HG02763 (cell line): Measurements from ENCODE around the gene FOXK1.
"Not testable (repeated sequence)": the region's sequence is repeated elsewhere in the genome, so short reads cannot be mapped to it uniquely, and the experiment has no call there.

Experiments
- ATAC-seq: cut with Tn5 transposase; IDR thresholded peaks from one replicate; pipeline ENCODE4 v1.9.1; 2021; ENCODE audit warnings: mild to moderate bottlenecking, moderate library complexity; ENCODE audit not compliant: unreplicated experiment

The FOXK1 gene

DNA sequence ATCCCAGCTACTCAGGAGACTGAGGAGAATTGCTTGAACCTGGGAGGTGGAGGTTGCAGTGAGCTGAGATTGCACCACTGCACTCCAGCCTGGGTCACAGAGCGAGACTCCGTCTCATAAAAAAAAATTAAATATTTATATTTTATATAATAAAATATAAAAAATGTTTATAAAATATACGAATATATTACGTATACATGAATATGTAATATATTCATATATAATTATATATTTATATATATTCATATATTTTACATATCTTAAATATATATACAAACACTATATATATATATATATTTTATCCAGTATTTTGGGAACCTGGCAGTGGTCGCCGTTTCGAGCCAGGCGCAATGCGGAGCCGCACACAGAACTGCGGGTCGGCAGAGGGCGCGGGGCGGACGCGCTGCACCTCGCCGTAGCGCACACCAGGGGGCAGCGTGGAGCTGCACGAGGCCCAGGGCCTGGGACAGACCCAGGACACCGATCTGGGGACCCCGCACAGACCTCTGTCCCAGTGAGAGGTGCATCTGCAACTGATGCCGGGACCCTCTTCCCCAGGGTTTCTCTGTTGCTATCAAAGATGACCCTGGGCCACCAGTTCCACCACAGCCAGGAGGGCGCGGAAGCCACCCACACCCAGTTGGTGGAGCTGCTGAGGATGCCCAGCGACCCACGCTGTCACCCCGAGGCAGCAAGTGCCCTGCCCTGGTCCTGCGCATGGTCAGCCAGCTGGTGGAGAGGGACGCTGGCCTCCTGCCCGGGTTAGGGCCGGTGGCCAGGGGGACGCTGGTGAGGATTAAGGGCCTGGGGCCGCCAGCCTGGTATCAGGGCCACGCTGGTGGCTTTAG lies 116.0 kb downstream of the FOXK1 start:
- ATAC-seq, result no peak

DNA sequence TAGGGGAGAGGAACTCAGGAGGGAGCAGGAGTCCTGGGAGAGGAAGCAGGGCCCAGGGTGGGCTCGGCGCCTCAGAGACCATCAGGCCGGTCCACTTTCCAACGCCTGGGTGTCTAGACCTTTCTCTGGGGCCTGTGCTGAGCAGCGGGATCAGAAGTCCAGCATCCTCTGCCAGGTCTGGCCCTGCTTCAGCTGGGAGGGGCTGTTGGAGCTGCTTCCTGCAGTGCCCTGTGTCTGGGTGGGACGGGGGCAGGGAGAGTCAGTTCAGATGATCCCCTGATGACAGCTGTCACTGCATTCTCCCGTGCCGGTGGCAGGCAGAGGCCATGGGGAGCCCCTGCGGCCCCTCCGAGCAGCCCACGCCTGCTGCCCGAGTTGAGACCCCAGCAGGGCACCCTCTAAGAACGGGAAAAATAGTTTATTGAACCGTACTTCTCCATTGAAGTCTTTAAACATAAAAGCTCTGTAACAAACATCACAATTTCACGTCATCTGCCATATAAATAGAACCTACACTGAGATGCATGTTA lies 116.7 kb downstream of the FOXK1 start:
- no peak for ATAC-seq

DNA sequence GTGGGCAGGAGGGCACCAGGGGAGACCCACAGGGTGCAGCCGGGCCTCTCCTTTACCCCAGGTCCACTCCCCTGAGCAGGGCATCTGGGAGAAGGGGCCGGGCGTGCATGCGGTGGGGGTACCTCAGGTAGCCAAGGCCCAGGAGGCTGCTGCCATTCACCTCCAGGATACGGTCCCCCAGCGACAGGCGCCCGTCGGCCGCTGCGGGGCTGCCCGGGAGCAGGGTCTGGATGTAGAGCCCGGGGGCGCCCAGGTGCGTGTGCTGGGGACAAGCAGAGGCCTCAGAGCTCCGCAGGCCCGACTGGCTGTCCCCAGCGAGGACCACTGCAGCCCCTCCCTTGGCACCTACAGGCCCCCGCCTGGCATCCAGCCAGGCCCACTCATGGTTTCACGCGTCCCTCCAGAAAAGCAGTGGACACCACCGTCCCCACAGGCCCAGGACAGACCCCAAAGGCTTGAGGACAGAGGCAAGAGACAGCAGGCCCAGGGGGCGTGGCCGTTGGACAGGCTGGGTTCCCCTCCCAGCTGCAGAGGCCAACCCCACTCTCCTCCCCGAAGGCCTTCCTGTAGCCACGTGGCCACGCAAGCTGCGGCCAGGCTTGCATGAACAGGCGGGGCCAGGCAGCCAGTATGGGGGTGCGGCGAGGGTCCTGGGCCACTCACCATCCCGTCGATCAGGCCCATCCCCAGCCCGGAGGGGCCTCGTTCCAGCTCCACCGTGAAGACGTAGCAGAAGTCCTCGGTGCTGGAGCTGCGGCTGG lies 117.6 kb downstream of the FOXK1 start:
- no peak for ATAC-seq

DNA sequence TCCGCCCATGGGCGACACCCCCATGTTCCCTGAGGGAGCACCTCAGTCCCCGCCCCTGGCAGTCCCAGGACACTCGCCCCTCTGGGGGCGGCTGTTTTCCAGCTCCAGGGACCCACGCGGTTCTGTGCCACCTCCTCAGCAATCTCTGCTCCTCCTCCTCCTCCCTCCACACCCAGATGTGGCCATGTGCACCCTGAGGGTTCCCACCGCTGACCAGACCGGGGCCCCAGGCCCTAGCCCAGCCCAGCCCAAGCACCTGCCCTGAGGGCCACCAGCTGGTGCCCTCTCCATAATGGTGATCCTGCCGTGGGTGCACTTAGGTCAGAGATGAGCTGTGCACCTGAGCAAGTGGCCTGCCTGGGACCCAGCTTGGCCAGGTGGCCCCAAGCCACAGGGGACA lies 118.4 kb downstream of the FOXK1 start:
- no peak for ATAC-seq

DNA sequence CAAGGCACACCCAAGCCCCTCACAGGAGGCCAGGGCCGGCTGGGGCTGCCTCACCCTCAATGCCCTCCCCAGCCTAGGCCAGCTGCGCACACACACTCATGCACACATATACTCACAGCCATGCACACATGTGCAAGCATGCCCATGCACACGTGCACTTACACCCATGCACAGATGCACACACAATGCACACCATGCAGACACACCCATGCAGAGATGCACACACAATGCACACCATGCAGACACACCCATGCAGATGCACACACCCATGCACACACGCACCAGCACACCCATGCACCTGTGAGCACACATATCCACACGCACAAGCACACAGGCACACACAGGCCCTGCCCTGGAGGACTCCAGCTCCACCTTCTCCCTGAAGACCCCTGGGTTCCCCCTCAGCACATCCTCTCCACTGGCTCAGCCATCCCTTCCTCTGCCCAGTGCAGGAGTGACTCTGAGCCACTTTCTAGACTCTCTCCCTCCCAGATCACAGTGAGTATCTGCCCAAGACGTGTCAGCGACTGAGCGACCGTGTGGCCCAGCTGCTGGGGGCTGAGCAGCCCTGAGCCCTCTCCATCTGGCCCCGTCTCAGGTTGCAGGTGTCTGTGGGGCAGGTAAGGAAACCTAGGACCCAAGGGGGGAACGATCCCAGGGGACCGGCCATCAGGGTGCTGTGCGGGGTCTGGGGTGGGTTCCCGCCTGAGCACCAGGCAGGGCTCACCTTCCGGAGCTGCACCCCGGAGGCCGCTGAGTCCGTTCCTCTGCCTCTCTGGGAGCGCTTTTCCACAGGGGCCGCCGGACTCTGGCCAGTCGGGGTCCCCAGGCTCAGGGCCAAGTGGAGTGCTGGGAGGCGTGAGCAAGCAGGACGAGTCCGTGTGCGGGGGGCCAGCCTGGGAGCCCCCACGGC lies 119.1 kb downstream of the FOXK1 start:
- no peak for ATAC-seq

DNA sequence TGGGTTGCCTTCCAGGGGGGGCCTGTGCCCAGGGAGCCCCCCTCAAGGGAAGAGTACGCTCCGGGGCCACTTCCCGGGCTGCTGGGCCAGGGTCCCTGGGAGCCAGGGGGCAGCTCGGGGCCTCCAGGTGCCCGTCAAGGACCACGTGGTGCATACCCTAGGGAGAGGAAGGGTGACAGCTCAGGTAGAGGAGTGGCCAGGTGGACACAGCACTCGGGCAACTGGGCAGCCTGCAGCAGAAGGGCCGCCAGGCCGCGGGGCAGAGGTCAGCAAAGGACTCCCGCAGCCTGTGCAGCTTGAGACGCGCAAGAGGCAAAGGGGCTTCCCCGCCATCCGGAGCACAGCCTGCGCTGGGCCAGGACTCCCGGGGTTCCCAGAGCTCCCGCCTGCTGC lies 119.7 kb downstream of the FOXK1 start:
- ATAC-seq, result no peak

DNA sequence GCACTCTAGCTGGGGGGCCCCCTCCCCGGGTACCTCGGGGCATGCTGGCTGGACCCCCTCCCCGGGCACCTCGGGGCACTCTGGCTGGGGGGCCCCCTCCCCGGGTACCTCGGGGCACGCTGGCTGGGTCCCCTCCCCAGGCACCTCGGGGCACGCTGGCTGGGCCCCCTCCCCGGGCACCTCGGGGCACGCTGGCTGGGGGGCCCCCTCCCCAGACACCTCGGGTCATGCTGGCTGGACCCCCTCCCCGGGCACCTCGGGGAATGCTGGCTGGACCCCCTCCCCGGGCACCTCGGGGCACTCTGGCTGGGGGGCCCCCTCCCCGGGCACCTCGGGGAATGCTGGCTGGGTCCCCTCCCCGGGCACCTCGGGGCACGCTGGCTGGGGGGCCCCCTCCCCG lies 120.5 kb downstream of the FOXK1 start:
- ATAC-seq, result not testable (repeated sequence)

DNA sequence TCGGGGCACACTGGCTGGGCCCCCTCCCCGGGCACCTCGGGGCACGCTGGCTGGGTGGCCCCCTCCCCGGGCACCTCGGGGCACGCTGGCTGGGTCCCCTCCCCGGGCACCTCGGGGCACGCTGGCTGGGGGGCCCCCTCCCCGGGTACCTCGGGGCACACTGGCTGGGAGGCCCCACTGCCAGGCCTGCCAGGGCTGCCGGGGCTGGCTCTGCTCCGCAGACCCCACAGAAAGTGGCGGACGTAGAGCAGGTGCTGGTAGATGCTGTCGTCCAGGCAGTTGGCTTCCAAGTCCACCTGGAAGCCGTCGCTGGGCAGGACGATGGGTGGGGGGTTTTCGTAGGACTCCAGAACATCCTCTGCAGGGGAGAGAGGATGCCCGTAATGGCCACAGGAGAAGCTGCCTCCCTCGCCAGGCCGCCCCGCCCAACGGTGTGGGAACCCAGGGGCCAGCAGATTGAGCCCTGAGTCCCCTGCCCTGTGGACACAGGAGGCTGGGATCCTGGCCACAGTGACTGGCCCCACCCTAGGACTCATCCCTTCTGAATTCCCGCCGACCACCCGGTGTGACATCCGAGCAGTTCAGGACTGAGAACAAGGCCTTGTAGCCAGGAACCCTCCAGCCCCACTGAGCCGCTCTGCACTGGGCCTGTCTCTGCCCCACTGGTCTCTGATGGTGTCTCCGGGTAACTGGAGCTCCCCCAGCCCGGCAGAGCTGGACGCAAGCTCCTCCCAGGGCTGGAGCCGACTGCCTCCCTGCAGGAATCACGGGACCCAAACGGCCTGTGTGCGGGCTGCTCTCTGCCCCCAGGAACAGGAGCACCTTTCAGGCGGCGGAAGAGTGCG lies 121.5 kb downstream of the FOXK1 start:
- ATAC-seq, result no peak

DNA sequence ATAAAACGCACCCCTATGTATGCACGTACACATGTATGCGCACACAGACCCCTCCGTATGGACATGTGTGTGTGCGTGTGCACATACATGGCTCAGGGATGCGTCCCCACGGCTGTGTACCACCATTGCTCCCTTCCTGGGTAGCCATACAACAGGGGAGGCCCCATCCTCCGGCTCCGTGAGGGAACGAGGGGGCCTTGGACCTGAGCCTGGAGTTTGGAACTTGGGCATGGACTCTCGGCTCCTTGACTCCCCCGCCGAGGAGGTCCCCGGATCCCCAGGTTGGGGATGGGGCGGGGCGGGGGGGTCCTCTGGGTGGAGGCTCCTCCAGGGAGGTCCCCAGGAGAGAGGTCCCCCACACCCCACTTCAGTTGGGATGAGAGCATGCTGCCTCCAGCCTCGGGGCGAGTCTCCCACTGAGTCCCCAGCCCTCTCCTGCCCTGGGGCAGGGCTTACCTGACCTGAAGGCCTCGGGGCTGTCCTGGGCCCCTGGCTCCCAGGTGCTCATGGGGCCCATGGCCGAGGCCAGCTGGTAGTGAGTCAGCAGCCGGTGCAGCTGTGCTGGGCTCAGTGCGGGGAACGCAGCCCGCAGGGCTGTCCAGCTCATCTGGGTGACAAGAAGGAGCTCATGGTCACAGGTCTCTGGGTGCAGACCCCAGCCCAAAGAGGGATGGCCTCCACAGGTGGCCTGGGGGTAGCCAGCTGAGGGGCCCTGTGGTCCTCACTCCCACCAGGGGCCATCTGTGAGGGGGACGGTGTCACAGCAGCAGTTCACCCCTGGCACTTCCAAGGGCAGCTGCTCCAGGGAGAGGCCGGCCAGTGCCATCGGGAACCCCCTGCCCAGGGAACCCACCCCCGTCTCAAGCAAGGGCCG lies 123.3 kb downstream of the FOXK1 start:
- ATAC-seq, result no peak

DNA sequence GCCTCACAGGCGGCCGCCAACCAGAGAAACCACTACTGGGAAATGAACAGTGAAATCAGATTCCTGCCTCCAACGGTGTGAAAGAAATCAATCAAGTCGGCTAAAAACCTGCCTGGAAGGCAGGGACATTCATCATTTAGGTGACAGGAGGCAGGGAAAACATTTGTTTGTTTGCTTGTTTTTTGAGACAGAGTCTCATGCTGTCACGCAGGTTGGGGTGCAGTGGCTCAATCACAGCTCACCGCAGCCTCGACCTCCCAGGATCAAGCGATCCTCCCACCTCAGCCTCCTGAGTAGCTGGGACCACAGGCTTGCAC lies 123.8 kb downstream of the FOXK1 start:
- no peak for ATAC-seq

DNA sequence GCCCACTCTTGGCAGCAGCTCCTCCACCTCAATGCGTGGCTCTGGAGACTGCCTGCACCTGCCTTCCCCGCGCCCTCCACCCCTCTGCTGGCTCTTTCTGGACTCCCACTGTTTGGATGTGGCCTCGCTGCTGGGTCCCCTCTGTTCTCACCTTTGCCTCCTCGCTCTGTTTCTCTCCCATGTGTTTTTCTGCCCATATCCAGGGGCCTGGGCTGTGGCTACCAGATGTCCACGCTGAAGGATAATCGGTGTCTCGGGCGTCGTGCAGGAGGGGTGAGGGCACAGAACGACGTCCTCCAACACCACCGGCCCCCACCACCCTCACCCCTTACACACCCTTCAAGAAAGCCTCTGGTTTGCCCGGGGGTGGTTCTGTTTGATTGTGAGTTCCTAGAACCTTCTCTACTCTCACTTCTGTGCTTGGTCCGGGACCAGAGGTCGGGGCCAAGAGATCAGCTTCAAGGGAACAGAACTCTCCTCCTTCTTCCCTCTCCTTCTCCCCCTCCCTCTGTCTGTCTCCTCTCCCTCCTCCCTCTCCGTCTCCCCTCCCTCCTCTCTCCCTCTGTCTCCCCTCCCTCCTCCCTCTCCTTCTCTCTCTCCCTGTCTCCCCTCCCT lies 125.0 kb downstream of the FOXK1 start:
- no peak for ATAC-seq

DNA sequence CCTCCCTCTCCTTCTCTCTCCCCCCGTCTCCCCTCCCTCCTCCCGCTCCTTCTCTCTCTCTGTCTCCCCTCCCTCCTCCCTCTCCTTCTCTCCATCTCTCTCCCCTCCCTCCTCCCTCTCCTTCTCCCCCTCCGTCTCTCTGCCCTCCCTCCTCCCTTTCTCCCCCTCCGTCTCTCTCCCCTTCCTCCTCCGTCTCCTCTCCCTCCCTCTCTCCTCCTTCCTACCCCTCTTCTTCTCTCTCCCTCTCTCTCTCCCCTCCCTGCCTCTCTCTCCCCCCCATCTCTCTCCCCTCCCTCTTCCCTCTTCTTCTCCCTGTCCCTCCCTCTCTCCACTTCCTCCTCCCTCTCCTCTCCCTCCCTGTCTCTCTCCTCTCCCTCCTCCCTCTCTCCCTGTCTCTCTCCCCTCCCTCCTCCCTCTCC lies 125.5 kb downstream of the FOXK1 start:
- no peak for ATAC-seq

DNA sequence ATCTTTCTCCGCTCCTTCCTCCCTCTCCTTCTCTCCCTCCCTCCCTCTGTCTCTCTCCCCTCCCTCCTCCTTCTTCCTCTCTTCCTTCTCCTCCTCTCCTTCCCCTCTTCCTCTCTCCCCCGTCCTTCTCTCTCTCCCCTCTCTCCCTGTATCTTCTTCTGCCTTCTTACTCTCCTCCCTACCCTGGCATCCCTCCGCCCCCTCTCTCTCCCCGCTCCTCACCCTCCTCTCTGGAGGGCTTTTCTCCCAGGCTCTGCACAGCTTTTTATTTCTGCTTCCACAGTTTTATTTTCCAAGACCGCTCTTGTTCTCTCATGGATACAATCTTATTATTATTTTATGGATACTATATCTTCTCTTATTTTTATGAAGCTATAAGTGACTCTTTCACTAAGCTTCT lies 125.9 kb downstream of the FOXK1 start:
- ATAC-seq, result no peak

DNA sequence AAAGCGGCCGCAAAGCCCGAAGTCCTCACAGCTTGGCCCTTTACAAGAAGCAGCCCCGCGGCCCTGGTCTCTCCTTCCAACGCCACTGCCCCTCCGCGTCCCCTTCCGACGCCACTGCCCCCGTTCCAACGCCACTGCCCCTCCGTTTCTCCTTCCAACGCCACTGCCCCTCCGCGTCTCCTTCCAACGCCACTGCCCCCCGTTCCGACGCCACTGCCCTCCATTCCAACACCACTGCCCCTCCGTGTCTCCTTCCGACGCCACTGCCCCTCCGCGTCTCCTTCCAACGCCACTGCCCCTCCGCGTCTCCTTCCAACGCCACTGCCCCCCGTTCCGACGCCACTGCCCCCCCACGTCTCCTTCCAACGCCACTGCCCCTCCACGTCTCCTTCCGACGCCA lies 126.5 kb downstream of the FOXK1 start:
- ATAC-seq, result no peak

DNA sequence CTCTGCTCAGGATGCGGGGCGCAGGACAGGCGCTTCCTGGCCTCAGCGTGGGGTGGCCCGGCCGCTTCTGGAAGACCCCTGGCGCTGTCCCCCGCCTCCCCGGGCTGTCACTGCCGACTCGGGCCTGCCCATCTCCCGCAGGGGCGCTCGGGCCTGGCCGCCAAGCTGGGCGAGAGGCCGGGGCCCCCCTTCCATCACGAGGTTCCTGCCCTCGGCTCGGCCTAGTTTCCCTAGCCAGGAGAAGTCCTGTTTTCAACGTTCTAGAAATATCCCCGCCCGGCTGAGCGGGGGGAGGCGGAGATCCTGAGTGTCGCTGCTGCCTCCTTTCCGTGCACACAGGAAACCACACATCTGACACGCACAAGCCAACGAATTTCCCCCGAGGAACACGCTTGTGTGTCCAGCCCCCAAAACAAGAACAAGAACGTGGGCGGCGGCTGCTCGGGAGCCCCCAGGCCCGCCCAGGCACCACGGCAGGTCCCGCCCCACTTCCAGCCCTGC lies 127.0 kb downstream of the FOXK1 start:
- no peak for ATAC-seq

DNA sequence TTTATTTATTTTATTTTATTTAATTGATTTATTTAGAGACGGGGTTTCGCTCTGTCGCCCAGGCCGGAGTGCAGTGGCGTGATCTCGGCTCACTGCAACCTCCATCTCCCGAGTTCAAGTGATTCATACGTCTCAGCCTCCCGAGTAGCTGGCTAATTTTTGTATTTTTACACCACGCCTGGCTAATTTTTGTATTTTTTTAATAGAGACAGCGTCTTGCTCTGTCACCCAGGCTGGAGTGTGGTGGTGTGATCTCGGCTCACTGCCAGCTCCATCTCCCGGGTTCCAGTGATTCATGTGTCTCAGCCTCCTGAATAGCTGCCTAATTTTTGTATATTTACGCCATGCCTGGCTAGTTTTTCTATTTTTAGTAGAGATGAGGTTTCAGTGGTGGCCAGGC lies 127.6 kb downstream of the FOXK1 start:
- no peak for ATAC-seq

DNA sequence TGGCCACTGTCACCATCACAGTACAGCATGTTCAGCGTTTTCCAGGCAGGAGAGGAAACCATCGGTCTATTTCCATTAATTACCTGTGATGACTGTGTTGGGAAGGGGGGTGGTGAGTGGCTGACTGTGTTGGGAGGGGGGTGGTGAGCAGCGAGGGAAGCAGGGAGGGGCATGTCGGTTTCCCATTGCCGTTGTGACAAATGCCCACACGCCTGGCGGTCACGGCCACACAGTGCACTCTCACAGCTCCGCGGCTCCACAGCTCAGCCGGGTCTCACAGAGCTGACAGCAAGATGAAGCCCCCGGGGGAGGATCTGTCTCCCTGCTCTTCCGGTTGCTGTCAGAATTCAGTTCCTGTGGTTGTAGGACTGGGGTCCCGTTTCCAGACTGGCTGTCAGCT lies 132.3 kb downstream of the FOXK1 start:
- ATAC-seq, result no peak

DNA sequence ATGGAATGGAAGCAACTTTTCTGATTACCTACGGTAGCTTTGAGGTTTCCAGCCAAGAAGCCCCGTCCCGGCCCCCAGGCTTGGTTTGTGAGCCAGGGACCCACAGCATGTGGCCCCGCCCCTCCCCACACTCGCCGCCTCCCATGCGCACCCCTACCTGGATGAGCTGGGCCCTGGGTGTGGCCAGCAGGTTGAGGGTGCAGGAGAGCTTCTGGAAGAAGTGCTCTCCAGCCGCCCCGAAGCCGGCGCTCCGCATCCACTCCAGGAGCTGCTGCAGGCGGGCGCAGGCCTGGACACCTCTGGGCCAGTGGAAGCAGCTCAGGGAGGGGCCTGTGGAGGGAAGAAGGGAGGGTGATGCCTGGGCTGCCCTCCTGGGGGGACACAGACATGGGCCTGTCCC lies 133.0 kb downstream of the FOXK1 start:
- ATAC-seq, result no peak
